ENCODE measurements around the gene ADAMTS19.

Gene ADAMTS19

GRCh38 chr5:129481161-129481560 lies 21.1 kb downstream of the ADAMTS19 start:
- Histone ChIP-seq H4K20me1 (ENCODE audit: insufficient read depth, low read length) (no peaks in the 10 kb centered on the region), H3K36me3 (ENCODE audit: insufficient read depth, low read length) (no peaks in the 10 kb centered on the region), H3K4me2 (ENCODE audit: low read length) (no peak overlapping the region), H3K4me3 (ENCODE audit: low read depth, low read length, poor library complexity, severe bottlenecking) (no peak overlapping the region), H3K4me1 (ENCODE audit: insufficient read depth, low read length, severe bottlenecking) (peaks cover 11% of the 10 kb centered on the region), H3K79me2 (ENCODE audit: insufficient read depth, low read length) (no peaks in the 10 kb centered on the region), H3K9me2 (ENCODE audit: low read depth, low read length) (no peaks in the 10 kb centered on the region), H3K27ac (ENCODE audit: low read depth, low read length, poor library complexity, severe bottlenecking) (no peak overlapping the region), H3K9ac (ENCODE audit: low read length) (no peak overlapping the region), H3K27me3 (ENCODE audit: insufficient read depth, low read length) (no peaks in the 10 kb centered on the region), H3F3A (ENCODE audit: insufficient read depth, low read length) (no peaks in the 10 kb centered on the region), H3K9me3 (ENCODE audit: low read length) (no peaks in the 10 kb centered on the region), H2AFZ (ENCODE audit: low read length) (no peak overlapping the region)
- TF ChIP-seq EZH2 (IDR thresholded peaks at IDR 0.05; ENCODE audit: borderline replicate concordance, low read length) (no peak), CTCF (IDR thresholded peaks at IDR 0.05; ENCODE audit: low read length) (no peak)

- H3K4me2 ChIP-seq (ENCODE audit: low read length): peak overlapping the region; percentile 37; the same call in 1 of the 2 replicates
- H3K9me2 ChIP-seq (ENCODE audit: low read depth, low read length): no peaks in the 10 kb centered on the region
- H3K4me3 ChIP-seq (ENCODE audit: low read depth, low read length, poor library complexity, severe bottlenecking): no peak overlapping the region
- H3K27me3 ChIP-seq (ENCODE audit: insufficient read depth, low read length): no peaks in the 10 kb centered on the region
- H3K36me3 ChIP-seq (ENCODE audit: insufficient read depth, low read length): no peaks in the 10 kb centered on the region
- no peaks in the 10 kb centered on the region for H3K9me3 ChIP-seq (ENCODE audit: low read length)
- no peaks in the 10 kb centered on the region for H3F3A ChIP-seq (ENCODE audit: insufficient read depth, low read length)
- peaks cover 61% of the 10 kb centered on the region for H3K4me1 ChIP-seq (ENCODE audit: insufficient read depth, low read length, severe bottlenecking)
- no peaks in the 10 kb centered on the region for H3K79me2 ChIP-seq (ENCODE audit: insufficient read depth, low read length)
- peak overlapping the region; percentile 93 for H3K27ac ChIP-seq (ENCODE audit: low read depth, low read length, poor library complexity, severe bottlenecking)
- no peak for TF ChIP-seq CTCF (IDR thresholded peaks at IDR 0.05; ENCODE audit: low read length)
- no peak for TF ChIP-seq EZH2 (IDR thresholded peaks at IDR 0.05; ENCODE audit: borderline replicate concordance, low read length)
- H4K20me1 ChIP-seq (ENCODE audit: insufficient read depth, low read length): no peaks in the 10 kb centered on the region
- no peak overlapping the region for H2AFZ ChIP-seq (ENCODE audit: low read length)
- peak overlapping the region; percentile 46; the same call in 1 of the 2 replicates for H3K9ac ChIP-seq (ENCODE audit: low read length)
Measured at GRCh38 chr5:129496421-129496820, 36.3 kb downstream of the ADAMTS19 start.

GRCh38 chr5:129496864-129497595 lies 36.9 kb downstream of the ADAMTS19 start:
- TF ChIP-seq CTCF (IDR thresholded peaks at IDR 0.05; ENCODE audit: low read length) (no peak), EZH2 (IDR thresholded peaks at IDR 0.05; ENCODE audit: borderline replicate concordance, low read length) (no peak)
- no peaks in the 10 kb centered on the region for H3K27me3 ChIP-seq (ENCODE audit: insufficient read depth, low read length)
- peak overlapping the region; percentile 93 for H3K27ac ChIP-seq (ENCODE audit: low read depth, low read length, poor library complexity, severe bottlenecking)
- no peaks in the 10 kb centered on the region for H3K9me2 ChIP-seq (ENCODE audit: low read depth, low read length)
- peak overlapping the region; percentile 46 for H3K9ac ChIP-seq (ENCODE audit: low read length)
- H3K9me3 ChIP-seq (ENCODE audit: low read length): no peaks in the 10 kb centered on the region
- no peaks in the 10 kb centered on the region for H3K79me2 ChIP-seq (ENCODE audit: insufficient read depth, low read length)
- H3K4me2 ChIP-seq (ENCODE audit: low read length): peak overlapping the region; percentile 37
- peak overlapping the region; percentile 1 for H3K4me3 ChIP-seq (ENCODE audit: low read depth, low read length, poor library complexity, severe bottlenecking)
- no peaks in the 10 kb centered on the region for H3K36me3 ChIP-seq (ENCODE audit: insufficient read depth, low read length)
- no peaks in the 10 kb centered on the region for H4K20me1 ChIP-seq (ENCODE audit: insufficient read depth, low read length)
- H3K4me1 ChIP-seq (ENCODE audit: insufficient read depth, low read length, severe bottlenecking): peaks cover 67% of the 10 kb centered on the region
- H3F3A ChIP-seq (ENCODE audit: insufficient read depth, low read length): no peaks in the 10 kb centered on the region
- H2AFZ ChIP-seq (ENCODE audit: low read length): no peak overlapping the region

All from OCI-LY1 (cell line).